ENCODE measurements around the gene RAPGEF3.

DNA sequence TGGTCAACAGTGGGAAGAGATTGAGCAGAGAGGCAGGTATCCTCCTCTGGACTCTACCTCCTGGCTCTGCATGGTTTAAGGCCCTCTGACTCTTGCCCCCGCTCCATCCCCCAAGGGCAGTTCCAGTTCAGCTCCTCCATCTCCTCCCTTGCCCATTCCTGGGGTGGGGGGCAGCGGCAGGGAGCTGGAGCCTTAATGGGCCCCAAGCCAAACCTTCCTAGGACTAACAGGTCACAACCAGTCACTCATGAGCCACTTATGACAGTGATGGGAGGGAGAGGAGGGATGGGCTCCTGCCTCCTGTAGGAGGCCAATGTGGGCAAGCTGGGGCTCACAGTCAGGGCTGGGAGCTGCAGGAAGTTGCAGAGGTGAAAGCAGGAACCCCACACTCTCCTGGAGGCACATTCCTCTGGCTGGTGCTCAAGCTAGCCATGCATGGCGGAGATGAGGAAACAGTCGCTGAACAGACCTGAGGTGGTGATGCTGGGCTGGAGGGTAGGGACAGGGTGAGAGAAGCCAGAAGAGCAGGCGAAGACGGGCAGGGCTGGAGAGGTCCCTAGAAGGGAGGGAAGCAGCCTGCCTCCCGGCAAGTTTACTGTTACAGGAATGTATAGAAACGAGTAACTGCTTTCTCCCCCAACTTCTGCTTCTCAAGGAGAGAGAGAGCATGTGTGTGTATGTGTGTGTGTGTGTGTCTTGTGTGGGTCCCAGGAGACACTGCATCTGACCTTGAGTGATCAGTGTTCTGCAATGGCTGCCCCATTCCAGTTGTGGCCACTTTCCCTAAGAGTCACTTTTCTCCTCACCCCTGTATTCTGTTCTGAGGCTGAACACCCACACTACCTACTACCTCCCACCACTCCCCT is 5.0 kb upstream of the RAPGEF3 start:
- TF ChIP-seq EZH2 (IDR thresholded peaks at IDR 0.05) (no peak), POLR2AphosphoS5 (IDR thresholded peaks at IDR 0.05; ENCODE audit: borderline replicate concordance, low read depth, low read length) (no peak), FOXP2 (optimal IDR thresholded peaks at IDR 0.05; ENCODE audit: control extremely low read depth, extremely low read length, insufficient read depth) (no peak)

Data from SK-N-MC (cell line).